Effector CD4-positive, alpha-beta T cell (primary cell): Measurements from ENCODE around the gene PQBP1.
"Not testable (repeated sequence)": the region's sequence is repeated elsewhere in the genome, so short reads cannot be mapped to it uniquely, and the experiment has no call there.

Experiments
- DNase-seq: peaks from one replicate; pipeline ENCODE4 v3.0.0-alpha.2; 2020
- total RNA-seq: gene quantifications from one replicate; lab custom pipeline; 2026; lab: John Stamatoyannopoulos, UW

Gene PQBP1, protein sequence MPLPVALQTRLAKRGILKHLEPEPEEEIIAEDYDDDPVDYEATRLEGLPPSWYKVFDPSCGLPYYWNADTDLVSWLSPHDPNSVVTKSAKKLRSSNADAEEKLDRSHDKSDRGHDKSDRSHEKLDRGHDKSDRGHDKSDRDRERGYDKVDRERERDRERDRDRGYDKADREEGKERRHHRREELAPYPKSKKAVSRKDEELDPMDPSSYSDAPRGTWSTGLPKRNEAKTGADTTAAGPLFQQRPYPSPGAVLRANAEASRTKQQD
- total RNA-seq, result 58.9 reads per million, percentile 72 among the genes with 10 or more reads in this experiment

DNA sequence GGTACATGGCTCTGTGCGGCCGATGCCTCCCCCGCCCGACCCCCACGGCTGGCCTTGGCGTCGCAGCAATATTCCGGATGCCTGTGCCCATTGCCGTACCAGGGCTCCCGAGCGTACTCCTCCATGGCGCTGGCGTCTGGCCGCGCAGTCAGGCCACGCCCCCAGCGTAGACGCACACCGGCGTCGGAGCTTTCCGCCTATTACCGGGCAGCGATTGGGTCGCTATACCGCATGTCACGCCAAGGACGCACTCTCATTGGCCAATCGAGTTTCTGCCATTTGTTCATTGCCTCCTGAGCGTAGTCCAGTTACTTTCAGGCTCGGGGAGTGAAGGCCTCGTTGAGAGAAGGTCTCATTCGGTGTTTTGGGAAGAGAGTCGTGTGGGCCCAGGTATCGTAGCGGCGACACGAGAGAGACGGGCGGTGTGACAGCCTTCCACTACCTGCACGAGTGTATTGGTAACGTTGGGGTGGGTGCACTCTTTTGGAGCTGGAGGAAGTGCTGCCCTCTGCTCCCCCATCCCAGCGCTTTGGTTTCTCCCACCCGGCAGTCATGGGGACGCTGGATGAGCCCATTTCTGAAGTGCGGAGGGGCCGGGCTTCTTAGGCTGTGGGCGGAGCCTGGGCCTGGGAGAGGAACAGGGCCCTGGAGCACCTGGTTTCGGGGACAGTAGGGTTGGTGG lies at the start of gene PQBP1, which contains the start of gene TIMM17B:
PQBP1 (plus strand) TSS at position 306 of the 682 bp plus-strand sequence. CDS start 580 bp downstream, outside the sequence.
TIMM17B (minus strand) TSS at position 144 of the 682 bp plus-strand sequence; CDS start at position 125, 19 bp downstream.
- DNase-seq, result peak; percentile 81

DNA sequence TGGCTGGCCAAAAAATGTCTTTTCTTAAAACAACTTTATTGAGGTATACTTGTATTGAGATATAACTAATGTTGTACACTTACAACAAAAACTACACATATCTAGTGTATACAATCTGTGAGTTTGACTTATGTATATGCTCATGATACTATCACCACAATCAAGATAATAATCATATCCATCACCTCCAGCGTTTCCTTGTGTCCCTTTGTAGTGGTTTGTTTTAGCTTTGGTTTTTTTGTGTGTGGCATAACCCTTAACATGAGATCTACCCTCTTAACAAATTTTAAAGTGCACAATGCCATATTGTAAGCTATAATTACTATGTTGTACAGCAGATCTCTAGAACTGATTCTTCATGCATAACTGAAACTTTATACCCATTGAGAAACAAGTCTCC lies 48.9 kb upstream of the PQBP1 start:
- DNase-seq, result no peak

DNA sequence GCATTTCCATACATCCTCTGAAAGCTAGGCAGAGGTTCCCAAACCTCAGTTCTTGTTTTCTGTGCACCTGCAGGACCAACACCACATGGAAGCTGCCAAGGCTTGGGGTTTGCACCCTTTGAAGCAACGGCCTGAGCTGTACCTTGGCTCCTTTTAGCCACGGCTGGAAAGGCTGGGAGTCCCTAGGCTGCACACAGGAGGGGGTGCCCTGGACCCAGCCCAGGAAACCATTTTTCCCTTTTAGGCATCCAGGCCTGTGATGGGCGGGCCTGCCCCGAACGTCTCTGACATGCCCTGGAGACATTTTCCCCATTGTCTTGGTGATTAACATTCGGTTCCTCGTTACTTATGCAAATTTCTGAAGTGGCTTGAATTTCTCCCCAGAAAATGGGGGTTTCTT lies 44.9 kb upstream of the PQBP1 start:
- DNase-seq, result no peak

DNA sequence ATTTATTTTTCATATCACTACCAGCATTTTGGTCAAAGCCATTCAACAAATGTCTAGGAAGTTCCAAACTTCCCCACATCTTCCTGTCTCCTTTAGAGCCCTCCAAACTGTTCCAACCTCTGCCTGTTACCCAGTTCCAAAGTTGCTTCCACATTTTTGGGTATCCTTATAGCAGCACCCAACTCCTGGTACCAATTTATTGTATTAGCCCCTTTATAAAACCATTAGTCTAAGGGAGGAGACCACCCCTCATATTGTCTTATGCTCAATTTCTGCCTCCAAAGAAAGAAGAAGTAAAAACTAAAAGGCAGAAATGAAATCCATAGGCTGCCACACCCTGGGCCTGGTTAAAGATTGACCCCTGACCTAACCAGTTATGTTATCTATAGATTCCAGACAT lies 44.2 kb upstream of the PQBP1 start:
- not testable (repeated sequence) for DNase-seq

DNA sequence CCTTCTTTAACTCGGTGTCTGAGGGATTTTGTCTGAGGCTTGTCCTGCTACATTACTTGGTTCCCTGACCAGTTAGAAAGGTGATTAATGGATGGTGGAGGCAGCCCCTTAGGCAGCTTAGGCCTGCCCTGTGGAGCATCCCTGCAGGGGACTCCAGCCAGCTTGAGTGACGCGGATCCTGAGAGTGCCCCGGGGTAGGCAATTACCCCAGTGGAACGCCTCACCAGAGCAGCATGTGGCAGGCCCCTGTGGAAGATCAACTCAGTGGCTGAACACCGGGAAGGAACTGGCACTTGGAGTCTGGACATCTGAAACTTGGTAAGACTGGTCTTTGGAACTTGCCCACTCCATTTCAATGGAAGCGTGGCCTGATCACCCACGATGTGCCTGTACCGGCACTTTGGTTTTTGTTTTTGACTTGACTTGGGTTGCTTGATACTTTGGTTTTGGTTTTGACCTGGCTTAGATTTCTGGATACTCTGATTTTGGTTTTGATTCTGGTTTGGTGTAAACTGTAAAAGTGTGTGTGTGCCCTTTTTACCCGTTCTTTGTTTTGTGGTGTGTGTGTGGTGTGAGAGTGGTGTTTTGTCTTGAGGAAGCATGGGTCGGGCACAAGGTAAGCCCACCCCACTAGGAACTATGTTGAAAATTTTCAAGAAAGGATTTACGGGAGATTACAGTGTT lies 43.5 kb upstream of the PQBP1 start:
- DNase-seq, result not testable (repeated sequence)

DNA sequence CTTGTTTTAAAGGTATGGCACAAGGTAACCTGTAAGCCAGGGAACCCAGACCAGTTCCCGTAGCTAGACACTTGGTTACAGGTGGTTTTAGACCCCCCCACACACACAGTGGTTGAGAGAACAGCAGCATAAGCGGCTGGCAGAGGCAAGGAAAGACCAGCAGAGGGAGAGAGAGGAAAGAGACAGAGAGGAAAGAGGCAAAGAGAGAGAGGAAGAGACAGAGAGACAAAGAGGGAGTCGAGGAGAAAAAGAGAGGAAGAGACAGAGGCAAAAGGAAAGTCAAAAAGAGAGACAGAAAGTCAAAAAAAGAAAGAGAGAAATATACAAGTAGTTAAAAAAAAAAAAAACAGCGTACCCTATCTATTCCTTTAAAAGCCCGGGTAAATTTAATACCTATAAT lies 42.8 kb upstream of the PQBP1 start:
- no peak for DNase-seq

DNA sequence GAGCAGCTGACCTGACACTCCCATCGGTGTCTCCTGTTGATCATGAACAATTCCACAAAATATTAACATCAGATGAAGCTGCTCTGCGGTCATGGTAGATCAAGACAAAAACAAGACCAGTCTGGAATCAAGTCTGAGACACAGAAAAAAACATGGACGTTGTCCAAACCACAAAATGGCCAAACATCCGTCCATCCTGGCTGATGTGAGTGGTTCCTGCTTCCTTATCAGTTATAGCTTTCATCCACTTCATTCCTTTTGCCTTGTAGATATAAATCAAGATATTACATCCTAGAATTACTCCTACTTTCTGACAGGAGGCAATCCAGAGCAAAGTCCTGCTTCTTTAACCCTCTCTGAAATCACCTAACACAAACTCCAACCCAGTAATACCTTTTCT lies 33.5 kb upstream of the PQBP1 start:
- no peak for DNase-seq

DNA sequence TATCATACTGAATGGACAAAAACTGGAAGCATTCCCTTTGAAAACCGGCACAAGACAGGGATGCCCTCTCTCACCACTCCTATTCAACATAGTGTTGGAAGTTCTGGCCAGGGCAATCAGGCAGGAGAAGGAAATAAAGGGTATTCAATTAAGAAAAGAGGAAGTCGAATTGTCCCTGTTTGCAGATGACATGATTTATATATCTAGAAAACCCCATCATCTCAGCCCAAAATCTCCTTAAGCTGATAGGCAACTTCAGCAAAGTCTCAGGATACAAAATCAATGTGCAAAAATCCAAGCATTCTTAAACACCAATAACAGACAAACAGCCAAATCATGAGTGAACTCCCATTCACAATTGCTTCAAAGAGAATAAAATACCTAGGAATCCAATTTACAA lies 25.7 kb upstream of the PQBP1 start:
- not testable (repeated sequence) for DNase-seq

DNA sequence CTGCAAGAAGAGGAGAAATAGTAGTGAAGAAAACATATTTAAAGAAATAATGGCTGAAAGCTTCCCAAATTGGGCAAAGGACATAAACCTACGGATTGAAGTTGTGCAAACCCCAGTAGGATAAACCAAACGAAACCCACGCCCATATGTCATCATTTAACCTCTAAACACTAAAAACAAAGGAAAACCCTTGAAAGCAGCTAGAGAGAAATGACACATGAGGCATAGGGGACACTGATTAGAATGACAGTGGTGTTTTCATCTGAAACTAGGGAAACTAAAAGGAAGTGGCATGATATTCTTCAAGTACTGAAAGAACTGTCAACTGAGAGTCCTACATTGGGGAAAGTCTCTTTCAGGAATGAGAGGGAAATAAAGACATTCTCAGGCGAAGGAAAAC lies 20.8 kb upstream of the PQBP1 start:
- DNase-seq, result not testable (repeated sequence)

DNA sequence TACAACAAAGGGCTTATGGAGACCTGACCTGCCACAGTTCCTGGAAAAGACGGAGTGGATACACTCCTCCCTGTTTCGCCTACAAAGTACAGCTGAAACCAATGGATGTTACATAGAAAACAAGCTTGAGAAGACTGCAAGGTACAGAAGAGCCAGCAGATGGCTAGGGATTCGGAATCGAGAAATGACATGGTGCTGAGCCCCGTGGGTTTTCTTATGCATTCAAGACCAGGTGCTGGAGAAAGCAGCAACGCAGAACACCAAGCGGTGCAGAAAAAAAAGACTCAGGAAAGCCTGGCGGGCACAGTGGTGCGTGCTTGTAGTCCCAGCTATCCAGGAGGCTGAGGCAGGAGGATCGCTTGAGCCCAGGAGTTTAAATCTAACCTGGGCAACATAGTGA lies 14.0 kb upstream of the PQBP1 start:
- no peak for DNase-seq

DNA sequence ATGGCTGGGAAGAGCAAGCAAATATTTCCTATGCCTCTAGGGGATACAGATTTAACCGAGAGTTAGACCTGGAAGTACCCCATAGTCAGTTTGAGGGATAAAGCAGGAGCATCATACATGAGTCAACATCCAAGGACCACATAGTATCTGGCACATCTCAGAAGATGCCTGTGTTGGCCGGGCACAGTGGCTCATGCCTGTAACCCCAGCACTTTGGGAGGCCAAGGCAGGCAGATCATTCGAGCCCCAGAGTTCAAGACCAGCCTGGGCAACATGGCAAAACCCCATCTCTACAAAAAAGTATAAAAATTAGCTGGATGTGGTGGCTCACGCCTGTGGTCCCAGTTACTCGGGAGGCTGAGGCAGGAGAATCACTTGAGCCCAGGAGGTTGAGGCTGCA lies 11.1 kb upstream of the PQBP1 start:
- DNase-seq, result not testable (repeated sequence)

DNA sequence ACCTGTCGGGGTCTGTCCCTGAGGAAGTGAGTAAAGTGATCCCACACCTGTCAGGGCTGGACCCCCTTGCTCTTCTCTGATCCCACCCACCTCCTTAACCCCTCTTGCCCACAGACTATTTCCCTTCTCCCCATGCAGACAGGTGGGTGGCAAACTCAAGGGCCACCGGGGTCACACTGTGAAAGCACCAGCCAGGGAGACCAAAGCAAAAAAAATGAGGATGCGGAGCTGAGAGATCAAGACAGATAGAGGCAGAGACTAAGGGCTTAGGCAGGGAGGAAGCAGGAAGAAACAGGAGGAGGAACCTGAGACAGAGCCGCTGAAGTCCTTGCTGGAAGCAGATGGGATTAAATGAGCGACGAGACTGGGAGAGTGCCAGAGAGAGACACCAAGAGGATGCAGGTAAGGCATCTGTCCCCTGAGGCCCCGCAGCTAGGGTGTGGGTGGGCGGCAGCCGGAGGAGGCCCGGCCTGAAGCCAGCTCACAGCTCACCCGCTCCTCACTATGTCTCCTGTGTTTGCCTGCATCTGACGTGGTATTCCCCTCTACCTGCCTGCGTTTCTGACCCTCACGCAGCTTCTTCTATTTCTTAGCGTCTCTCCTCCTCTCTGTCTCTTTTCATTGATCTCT lies 7.3 kb upstream of the PQBP1 start:
- DNase-seq, result no peak

DNA sequence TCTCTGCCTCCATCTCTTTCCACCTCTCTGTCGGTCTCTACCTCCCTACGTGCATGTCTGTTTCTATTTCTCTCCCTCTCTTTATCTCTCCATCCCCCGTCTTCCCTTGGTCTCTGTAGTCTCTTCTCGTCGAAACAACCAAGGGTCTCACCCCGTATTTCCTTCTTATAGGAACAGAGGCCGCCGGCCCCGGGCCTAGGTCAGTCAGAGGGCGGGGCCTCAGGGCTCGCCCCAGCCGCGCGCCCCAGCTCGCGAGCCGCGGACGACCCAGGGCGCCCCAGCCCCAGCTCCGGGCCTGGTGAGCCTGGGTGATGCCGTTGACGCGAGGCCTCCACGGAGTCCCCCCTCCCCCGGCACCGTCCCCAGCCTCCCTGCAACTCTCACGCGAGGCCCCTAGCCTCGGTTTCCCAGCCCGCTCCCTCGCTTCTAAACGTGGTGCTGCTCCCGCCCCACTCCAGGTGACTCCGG lies 6.8 kb upstream of the PQBP1 start:
- DNase-seq, result no peak

DNA sequence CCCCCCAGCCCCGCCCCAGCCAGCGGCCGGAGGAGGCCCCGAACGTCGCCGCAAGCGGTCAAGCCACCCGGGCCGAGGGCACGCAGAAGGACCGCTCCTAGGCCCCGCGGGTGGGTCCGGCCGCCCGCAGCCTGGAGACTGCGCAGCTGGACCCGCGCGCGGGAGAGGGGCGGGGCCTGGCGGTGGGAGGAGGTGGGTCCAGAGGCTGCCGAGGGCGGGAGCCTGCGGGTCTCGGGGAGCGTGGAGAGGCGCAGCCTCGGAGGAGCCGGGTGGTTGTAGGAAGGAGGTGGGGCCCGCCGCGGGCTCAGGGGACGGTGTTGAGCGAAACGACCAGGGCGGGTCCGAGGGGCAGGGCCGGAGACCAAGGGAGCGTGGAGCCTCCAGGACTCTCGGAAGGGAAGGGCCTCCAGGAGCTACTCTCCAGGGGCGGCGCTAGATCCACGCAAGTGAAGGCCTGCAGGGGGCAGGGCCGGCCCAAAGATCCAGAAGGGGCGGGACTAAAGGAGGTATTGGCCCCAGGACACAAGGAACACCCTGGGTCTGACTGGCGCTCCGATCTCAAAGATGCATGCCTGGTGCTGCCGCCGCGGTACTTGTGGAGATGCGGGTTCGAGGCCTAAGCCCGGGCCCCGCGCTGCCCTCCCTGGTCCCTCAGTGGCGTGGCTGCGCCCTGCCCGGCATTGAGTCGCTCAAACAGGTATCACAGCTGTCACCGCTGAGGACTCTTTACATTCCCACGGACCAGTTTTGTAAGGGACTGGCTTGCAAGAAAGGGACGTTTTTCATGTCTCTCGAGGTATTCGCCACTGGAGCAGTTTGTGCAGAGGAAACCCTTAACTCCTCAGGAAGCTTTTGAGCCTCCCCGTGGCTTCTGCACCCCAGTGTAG lies 6.1 kb upstream of the PQBP1 start:
- DNase-seq, result peak; percentile 68

DNA sequence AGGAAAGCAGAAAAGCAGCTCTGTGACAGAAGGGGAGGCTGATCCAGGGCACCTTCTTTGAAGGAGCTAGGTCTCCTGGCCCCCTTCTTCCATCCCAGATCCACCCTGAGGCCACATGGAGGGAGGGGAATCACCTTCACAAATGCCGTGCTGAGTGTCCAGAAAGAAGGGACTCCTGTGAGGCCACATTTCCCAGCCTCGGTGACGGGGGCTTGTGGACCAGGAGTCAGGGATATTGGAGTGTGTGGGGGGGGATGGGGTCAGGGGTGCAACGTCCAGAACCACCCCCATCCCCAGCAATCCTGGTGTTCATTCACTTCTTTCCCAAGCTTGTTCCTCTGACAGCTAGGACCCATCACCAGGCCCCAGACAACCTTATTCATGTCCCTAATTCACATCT lies 4.8 kb upstream of the PQBP1 start:
- DNase-seq, result no peak

DNA sequence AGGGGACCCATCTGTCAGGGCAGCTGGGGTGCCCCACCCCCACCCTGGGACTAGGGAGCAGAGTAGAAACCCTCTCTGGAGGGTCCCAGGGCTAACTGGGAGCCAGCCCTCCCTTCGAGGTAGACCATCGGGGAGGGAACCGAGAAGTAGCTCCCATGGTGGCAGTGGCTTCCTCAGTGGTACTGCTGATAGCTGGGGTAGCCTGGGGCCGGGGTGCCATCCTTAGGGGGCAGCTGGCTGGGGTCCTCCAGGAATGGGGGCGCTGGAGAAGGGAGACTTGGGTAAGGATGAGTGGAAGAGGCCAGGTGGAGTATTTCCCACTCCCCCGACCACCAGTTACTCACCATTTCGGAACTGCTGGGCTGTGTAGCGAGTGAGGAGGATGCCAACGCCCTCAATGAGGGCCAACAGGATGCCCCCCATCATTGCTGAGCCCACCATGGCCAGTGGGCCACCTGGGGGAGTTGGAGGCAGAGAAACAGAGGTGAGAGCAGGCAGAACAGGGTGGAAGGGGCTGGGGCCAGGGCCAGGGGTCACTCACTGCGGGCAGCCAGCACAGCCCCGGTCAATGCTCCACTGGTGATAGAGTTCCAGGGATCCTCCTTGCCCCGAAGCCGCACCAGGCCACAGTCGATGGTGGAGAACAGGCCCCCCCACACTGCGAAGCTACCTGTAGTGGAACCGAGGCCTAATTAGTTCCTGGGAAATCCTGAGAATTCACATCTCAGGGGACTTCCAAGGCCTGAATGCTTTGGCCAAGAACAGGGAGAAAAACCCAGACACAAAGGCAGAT lies 4.0 kb upstream of the PQBP1 start:
- DNase-seq, result no peak

DNA sequence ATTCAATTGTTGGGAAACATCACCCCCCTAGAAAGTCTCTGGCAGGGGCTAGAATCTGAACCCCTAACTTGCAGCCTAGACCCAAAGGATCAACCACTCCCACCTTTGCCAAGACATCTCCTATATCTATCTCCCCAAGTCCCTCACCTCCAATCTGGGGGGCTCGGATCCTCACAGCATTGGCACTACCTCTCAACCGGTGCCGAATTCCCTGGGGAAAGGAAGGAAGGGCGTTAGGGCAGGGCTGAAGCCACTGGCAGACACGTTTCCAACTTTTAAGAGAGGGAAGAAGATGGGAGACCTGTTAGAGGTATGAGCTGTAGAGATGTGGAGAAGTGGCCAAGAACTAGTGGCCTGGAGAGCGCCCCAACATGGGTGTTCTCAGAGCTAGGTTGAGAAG lies 2.8 kb upstream of the PQBP1 start:
- no peak for DNase-seq

DNA sequence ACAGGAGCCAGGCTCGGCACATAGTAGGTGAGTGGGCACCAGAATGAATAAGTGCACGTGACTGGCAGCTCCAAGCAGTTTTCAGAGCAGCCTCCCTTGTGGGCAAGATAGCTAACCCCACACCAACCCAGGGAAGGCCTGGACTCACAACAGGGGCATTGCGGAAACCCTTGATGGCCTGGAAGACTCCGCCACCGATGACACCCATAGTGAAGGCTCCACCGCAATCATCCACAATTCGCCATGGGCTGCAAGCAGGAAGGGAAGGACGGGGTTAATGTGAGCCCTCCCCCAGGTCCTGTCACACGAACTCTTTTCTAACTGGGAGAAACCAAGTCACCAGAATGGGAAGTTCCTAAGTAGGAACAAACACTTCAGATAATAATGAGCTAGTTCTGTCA lies 1.1 kb upstream of the PQBP1 start:
- no peak for DNase-seq

DNA sequence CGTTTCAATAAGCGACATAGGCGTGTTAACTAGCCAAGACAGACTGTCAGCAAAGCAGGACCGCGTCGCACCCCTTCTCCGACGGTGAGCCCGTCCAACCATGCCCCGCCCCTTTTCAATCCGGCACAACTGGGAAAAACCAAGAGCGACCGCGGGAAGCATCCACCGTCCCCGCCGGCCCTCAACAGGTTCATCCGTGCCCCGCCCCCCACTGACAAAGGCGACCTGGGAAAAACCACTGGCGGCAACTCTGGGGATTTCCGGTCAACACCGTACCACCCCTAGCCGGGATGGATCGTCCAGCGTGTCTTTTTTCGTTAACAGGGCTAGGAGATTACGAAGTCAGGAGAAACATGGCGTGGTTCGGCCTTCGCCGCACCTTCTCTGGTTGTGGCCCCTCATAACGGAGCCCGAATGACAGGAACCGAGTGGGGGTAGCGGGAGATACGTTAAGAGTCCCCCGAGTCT lies 539 bp upstream of the PQBP1 start:
- DNase-seq, result peak; percentile 50

DNA sequence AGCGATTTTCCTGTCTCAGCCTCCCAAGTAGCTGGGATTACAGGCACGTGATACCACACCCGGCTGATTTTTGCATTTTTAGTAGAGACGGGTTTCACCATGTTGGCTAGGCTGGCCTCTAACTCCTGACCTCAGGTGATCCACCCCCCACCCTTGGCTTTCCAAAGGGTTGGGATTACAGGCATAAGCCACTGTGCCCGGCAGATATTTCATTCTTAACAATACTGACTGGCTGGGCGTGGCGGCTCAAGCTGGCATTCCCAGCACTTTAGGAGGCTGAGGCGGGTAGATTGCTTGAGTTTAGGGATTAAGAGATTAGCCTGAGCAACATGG lies 1.3 kb downstream of the PQBP1 start:
- DNase-seq, result no peak

DNA sequence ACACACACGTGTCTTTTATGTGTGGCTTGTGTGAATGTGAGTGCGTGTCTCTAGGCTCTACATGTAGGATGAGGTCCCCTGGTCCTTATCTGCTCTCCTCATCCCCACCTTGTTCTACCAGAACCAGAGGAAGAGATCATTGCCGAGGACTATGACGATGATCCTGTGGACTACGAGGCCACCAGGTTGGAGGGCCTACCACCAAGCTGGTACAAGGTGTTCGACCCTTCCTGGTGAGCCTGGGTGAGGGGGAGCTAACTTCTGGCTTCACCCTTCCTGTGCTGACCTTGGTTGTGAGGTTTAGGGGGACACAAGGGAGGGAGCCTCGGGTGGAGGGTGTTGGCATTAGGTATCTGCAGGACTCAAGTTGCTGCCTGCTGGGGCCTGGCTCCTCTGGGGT lies 3.3 kb downstream of the PQBP1 start:
- DNase-seq, result no peak
